Uterus (tissue), 4 donors: ENCODE results near the gene RBFOX2. TPM values are rescaled to one million over a fixed set of nuclear protein-coding genes. Genes with fewer than 3 reads are reported as not detected.

Source experiments
- DNase-seq, 2 donors: peaks; one replicate each; pipeline ENCODE4 v3.0.0-alpha.2; 2019 to 2020
- H3K27ac ChIP-seq, 2 donors: fragments of 200-600 bp; sonication (generic); 1 replicate in 1 of 2; 2 replicates in 1 of 2; pipeline ENCODE4 v1.5.1; 2016 to 2018
- H3K27me3 ChIP-seq, 2 donors: fragments of 200-600 bp; sonication (generic); one replicate each; pipeline ENCODE4 v1.5.1; 2018 to 2019; ENCODE audit warnings: control low read depth in 1 of 2
- H3K36me3 ChIP-seq, 2 donors: fragments of 200-600 bp; sonication (generic); one replicate each; pipeline ENCODE4 v1.5.1; 2019; ENCODE audit warnings: control low read depth in 1 of 2
- H3K4me1 ChIP-seq, 2 donors: fragments of 200-600 bp; sonication (generic); one replicate each; pipeline ENCODE4 v1.5.1; 2018 to 2019; ENCODE audit warnings: control low read depth in 1 of 2
- H3K4me3 ChIP-seq, 2 donors: fragments of 200-600 bp; sonication (generic); 1 replicate in 1 of 2; 2 replicates in 1 of 2; pipeline ENCODE4 v1.5.1; 2018 to 2019; ENCODE audit warnings: mild to moderate bottlenecking in 1 of 2
- H3K9me3 ChIP-seq, 2 donors: fragments of 200-600 bp; sonication (generic); one replicate each; pipeline ENCODE4 v1.5.1; 2019; ENCODE audit warnings: control low read depth in 1 of 2
- CTCF ChIP-seq, 4 experiments: fragments of 200-600 bp in 2 of 4; fragments of 450-650 bp in 2 of 4; sonication (generic) in 2 of 4; IDR thresholded peaks; one replicate each; pipeline ENCODE4 v1.5.1; 2016 to 2019; ENCODE audit warnings: antibody characterized with exemption in 4 of 4, mild to moderate bottlenecking in 2 of 4, moderate library complexity in 1 of 4
- POLR2A ChIP-seq, 2 donors: fragments of 450-650 bp; IDR thresholded peaks; one replicate each; pipeline ENCODE4 v1.6.1; 2016; ENCODE audit warnings: antibody characterized with exemption in 2 of 2, mild to moderate bottlenecking in 1 of 2, moderate library complexity in 1 of 2
- intact Hi-C: fragments of 100-400 bp; cut with DNase I; formaldehyde crosslinking; loops from one replicate; pipeline ENCODE4 v1.15.1; 2023; ENCODE audit warnings: low total_unique reads
- total RNA-seq, 4 donors: library from RNA; depleted of rRNA in 3 of 4; stranded (reverse); fragments of >200 nt in 3 of 4; gene quantifications; one replicate each; pipeline versions ENCODE4 v1.1.0 to v1.2.4, GENCODE V29; 2014 to 2023
- donor health status: DM: yes; HTN: yes; CAD: no.

The RBFOX2 gene
- total RNA-seq, 4 donors from 2014 or later, result 81.0 to 311 (median 147) TPM

DNA sequence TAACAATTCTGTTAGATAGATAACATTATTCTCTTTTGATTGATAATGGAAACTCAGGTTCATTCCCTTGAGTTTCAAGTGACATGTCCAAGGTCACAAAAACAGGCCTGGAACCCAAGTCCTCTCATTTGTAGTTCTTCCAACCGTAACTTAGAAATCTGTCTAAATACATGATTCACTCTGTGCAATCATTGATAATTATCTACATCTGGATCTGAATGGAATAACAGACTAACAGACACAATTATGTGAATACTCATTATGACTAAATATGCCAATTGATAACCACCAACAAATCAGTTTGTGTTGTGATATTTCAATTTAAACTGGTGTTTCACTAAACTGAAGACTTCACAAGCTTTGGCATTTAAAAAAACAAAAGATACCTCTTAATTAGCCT is 71.0 kb downstream of the RBFOX2 start:
- no peaks in the 10 kb centered on the region for H3K27me3 ChIP-seq
- H3K4me3 ChIP-seq, result no peak overlapping the region
- DNase-seq, result no peak
- no peak for TF ChIP-seq POLR2A (IDR thresholded peaks at IDR 0.05)
- TF ChIP-seq CTCF (IDR thresholded peaks at IDR 0.05), result no peak
- intact Hi-C loops, result no loop called here
- H3K9me3 ChIP-seq, result no peaks in the 10 kb centered on the region
- peaks cover 0 to 12% of the 10 kb centered on the region in 2 donors for H3K4me1 ChIP-seq
- no peaks in the 10 kb centered on the region for H3K36me3 ChIP-seq
- no peak overlapping the region for H3K27ac ChIP-seq

- Histone ChIP-seq H3K9me3 (no peaks in the 10 kb centered on the region), H3K27me3 (no peaks in the 10 kb centered on the region), H3K4me3 (no peak overlapping the region), H3K36me3 (no peaks in the 10 kb centered on the region), H3K27ac (no peak overlapping the region), H3K4me1 (peaks cover 0 to 12% of the 10 kb centered on the region in 2 donors)
- TF ChIP-seq CTCF (IDR thresholded peaks at IDR 0.05), result no peak
- TF ChIP-seq POLR2A (IDR thresholded peaks at IDR 0.05), result no peak
- intact Hi-C loops, result no loop called here
- no peak for DNase-seq
Measured at GRCh38 chr22:35956850-35957249, 71.8 kb downstream of the RBFOX2 start.

DNA sequence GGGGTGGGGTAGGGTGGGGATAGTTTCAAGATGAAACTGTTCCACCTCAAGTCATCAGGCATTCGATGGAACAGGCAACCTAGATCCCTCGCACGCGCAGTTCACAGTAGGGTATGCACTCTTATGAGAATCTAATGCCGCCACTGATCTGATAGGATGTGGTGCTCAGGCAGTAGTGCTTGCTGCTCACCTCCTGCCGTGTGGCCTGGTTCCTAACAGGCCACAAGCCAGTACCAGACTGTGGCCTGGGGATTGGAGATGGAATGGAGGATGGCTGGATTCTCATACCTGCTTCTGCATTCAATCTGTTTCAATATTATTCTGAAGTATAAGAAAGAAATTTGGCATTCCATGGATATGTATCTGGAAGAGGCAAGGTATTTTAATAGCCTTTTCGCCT is 73.1 kb downstream of the RBFOX2 start:
- H3K4me1 ChIP-seq, result peaks cover 0 to 6% of the 10 kb centered on the region in 2 donors

GRCh38 chr22:35952576-35952975 is 76.0 kb downstream of the RBFOX2 start:
- no peaks in the 10 kb centered on the region for H3K27me3 ChIP-seq
- TF ChIP-seq POLR2A (IDR thresholded peaks at IDR 0.05) (no peak), CTCF (IDR thresholded peaks at IDR 0.05) (no peak)
- no peaks in the 10 kb centered on the region for H3K9me3 ChIP-seq
- H3K4me1 ChIP-seq, result no peaks in the 10 kb centered on the region
- intact Hi-C loops, result no loop called here
- H3K27ac ChIP-seq, result no peak overlapping the region
- no peak for DNase-seq
- no peaks in the 10 kb centered on the region for H3K36me3 ChIP-seq
- H3K4me3 ChIP-seq, result no peak overlapping the region

More for the DNA sequence above, 73.1 kb downstream of the RBFOX2 start:
- Histone ChIP-seq H3K4me3 (no peak overlapping the region), H3K27me3 (no peaks in the 10 kb centered on the region), H3K9me3 (no peaks in the 10 kb centered on the region), H3K36me3 (no peaks in the 10 kb centered on the region), H3K27ac (no peak overlapping the region)
- DNase-seq, result no peak
- intact Hi-C loops, result no loop called here
- no peak for TF ChIP-seq CTCF (IDR thresholded peaks at IDR 0.05)
- no peak for TF ChIP-seq POLR2A (IDR thresholded peaks at IDR 0.05)

- TF ChIP-seq CTCF (IDR thresholded peaks at IDR 0.05), result no peak
- no peak for TF ChIP-seq POLR2A (IDR thresholded peaks at IDR 0.05)
- DNase-seq, result no peak
- intact Hi-C loops, result no loop called here
Measured at GRCh38 chr22:35950262-35950661, 78.4 kb downstream of the RBFOX2 start.

More at GRCh38 chr22:35950262-35950661, 78.4 kb downstream of the RBFOX2 start:
- Histone ChIP-seq H3K36me3 (no peaks in the 10 kb centered on the region), H3K9me3 (no peaks in the 10 kb centered on the region), H3K4me1 (no peaks in the 10 kb centered on the region), H3K4me3 (no peak overlapping the region), H3K27ac (no peak overlapping the region), H3K27me3 (no peaks in the 10 kb centered on the region)
